HG03280 (cell line): ENCODE results near the gene NUP205.
"Not testable (repeated sequence)": the region's sequence is repeated elsewhere in the genome, so short reads cannot be mapped to it uniquely, and the experiment has no call there.

ENCODE experiments used
- ATAC-seq: cut with Tn5 transposase; IDR thresholded peaks from one replicate; pipeline ENCODE4 v1.9.1; 2021; ENCODE audit warnings: mild to moderate bottlenecking, moderate library complexity; ENCODE audit not compliant: unreplicated experiment

NUP205 gene

DNA sequence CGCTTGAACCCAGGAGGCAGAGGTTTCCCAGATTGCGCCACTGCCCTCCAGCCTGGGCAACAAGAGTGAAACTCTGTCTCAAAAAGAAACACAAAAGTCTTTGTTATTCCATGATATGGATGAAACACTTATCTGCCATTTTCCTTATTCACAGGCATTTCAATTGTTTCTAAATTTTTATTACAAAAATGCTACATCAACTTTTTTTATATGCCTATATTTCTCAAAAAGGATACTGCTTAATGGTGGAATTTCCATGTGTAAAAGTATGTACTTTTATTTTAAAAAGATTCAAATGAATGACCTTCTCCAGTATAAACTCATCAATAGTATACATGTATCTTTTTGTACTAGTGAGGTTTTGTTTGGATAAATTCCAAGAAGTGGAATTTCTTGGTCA is 62.7 kb downstream of the NUP205 start:
- no peak for ATAC-seq

DNA sequence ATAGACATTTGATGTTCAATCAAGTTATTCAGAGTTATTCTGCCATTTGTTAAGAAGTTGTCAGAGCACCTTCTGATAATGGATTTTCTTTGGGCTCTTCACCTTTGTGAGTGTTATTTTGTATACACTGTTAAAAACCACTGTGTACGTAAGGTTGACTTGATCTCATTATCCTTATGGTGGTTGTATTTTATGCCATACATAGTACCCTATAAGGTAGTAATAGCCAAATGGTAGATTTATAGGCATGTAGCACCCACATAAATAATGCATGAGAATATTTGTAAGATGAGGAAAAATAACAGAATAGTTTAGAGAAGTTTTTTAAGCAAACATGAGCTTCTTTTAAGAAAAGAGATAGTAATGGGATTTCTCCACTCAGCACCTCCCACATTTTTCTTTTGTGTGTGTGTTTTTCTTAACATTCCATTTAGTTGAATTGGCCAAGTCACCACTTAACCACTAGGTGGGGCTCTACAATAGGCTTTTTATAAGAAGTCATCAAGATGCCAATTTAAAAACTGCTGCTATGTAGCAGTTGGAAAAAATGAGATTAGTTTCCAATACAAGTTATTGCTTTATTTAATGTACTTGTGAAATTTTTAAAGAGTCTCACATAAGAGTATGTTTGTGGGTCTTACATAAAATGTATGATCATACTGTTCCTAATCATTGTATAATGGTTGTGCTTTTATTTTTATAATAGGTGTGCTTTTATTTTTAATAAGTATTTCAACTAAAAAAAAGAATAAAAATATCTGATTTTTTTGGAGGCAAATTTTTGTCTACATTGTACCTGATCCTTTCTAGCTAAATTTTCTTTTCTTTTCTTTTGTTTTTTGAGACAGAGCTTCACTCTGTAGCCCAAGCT is 63.5 kb downstream of the NUP205 start:
- ATAC-seq: no peak

DNA sequence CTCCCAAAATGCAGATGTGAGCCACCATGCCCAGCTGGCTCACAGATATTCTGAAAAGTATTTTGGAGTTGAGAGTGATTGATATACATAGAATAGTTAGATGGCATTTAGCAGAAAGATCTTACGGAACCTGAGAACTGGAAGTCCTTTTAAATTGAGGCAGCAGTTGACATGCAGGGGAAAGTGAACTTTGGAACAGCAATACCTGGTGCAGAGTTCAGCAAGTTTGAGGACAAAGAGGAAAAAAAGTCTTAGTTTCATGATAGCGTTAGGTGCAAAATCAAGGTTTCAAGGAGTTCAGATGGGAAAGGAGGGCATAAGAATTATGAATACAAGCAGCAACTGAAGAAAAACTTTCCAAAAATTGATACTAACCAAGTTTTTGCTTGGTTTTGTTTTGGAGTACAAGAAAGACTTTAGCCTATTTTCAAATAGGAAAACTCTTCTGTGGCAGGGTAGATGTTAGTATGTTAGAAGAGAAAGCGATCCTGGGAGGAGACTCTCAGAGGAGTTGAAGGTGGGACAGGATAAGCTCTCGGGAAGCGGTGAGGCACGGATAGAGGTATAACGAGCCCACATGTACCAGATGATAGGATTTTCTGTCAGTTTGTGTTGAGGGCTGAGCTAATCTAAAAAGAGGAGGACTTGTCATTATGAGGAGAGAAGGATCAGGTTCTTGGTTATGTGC is 76.6 kb downstream of the NUP205 start:
- ATAC-seq: no peak

DNA sequence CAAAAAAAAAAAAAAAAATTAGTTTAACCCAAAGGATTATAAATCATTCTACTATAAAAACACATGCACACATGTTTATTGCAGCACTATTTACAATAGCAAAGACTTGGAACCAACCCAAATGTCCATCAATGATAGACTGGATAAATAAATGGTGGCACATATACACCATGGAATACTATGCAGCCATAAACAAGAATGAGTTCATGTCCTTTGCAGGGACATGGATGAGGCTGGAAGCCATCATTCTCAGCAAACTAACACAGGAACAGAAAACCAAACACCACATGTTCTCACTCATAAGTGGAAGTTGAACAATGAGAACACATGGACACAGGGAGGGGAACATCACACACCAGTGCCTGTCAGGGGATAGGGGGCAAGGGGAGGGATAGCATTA is 82.0 kb downstream of the NUP205 start:
- ATAC-seq: not testable (repeated sequence)

DNA sequence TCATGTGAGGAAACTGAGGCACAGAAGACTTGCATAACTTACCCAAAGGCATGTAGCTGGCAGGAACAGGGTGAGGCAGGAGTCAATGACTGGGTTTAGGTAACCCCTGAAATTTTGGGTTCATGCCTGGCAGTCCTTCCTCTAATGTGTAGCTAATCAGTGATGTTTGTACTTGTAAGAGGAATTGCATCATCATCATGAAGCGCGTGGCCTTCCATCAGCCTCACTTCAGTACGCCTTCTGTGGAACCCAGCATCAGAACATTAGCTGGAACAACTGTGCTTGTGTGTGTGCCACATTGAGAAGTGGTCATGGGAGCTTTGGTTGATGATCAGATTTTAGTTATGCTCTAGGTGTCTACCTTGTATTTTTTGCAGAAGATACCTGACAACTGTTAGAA is 86.4 kb downstream of the NUP205 start:
- no peak for ATAC-seq

DNA sequence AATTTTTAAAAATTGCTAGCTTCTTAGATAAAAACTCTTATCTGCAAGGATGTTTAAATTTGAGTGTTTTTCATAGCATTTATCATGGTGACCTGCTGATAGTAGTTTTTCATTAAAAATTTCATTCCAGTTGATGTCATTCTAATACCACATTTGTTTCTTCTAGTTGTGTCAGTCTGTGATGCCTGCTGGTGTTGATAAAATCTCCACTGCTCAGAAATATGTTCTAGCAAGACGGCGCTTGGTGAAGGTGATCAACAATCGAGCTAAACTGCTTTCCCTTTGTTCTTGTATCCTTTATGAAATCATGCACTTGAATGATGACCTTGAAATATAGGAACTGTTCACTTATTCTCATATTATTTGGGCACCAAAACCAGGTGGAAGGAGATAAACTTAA is 87.0 kb downstream of the NUP205 start:
- ATAC-seq: no peak

DNA sequence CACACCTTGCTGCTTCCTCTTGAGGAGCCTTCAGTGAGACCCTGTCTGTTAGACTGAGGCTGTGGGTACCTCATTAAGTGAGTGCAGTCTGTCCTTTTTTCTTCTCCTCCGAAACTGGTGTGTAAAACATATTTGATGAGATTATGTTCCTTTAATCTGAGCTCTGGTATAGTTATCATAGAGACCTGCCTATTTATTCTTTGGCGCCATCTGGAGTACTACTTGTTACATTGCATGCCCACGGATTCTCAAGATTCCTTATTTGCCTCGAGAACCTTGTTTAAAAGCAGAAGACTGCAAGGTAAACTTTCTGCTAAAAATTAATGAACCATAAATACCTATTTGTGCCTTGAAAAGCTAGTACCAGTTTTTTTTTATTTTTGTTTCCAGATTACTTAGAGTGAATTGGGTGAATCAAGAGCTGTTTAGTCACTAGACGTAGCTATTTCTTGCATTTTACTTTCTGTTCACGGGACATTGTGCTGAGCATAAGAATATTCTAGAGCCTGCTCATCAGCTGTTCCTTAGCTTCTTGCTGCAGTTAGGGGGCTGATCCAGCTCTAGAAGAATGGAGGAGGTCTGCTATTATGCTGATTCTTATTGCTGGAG is 87.7 kb downstream of the NUP205 start:
- ATAC-seq: no peak

DNA sequence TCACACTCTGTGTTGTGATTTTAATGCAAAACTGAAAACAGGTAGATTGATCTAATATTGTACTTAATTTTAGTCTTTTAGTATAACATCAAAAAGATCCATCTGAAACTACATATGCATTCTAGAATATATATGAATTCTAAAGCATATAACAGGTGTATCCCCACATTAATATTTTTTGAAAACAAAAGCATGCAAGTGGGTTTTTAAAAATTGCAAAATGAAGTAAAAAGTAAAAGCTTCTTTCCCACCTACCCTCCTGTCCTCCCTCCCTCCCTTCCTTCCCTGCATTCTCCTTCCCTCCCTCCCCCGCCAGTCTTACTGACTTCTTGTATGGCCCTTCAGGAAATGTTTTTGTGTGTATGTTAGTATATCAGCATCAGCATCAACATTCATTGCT is 90.0 kb downstream of the NUP205 start:
- ATAC-seq: no peak

DNA sequence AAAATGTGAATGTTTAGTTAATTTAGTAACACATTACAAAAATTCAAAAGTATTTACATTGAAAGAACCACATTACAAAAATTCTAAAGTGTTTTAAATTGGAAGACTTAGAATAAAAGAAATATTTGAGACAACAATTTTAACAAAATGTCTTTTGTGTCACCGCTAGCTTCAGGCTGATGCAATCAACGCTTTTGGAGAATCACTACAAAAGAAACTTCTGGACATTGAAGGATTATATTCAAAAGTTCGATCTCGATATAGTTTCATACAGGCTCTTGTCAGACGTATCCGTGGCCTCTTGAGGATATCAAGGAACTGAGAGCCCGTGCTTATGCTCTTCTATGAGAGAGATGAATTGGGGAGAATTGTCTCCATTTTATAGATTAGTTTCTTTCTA is 90.5 kb downstream of the NUP205 start:
- no peak for ATAC-seq

DNA sequence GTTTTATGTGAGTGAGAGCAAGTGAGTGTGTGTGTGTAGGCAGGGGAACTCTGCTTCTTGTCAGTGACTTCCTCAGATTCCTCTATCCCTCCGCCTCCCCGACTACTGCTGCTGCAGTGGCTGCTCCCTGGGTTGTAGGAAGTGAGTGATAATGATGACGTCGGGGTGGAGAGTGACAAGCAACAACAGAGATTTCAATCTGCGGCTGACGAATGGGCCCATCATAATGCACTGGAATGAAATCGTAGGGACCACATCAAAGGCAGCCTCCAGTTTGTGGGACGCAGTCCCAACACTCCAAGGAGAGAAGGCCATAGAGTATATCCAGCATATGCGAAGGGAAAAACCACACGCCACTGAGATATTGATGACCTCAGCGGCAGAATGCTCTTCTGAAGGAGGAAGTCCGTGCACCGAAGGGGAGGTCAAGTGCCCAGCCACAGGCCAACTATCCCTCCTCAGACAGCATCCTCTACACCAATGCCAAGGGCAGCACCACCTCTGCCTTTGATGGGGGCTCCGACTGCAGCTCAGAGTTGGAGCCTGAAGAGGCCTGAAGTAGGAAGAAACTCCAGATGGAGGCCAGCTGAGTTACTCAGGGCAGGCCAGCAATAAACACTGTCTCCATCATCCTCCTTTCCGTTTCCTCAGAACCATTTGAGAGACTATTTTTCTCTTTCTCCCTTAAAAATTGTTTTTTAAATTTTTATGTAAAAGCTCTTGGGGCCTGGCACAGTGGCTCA is 93.3 kb downstream of the NUP205 start:
- ATAC-seq: no peak

DNA sequence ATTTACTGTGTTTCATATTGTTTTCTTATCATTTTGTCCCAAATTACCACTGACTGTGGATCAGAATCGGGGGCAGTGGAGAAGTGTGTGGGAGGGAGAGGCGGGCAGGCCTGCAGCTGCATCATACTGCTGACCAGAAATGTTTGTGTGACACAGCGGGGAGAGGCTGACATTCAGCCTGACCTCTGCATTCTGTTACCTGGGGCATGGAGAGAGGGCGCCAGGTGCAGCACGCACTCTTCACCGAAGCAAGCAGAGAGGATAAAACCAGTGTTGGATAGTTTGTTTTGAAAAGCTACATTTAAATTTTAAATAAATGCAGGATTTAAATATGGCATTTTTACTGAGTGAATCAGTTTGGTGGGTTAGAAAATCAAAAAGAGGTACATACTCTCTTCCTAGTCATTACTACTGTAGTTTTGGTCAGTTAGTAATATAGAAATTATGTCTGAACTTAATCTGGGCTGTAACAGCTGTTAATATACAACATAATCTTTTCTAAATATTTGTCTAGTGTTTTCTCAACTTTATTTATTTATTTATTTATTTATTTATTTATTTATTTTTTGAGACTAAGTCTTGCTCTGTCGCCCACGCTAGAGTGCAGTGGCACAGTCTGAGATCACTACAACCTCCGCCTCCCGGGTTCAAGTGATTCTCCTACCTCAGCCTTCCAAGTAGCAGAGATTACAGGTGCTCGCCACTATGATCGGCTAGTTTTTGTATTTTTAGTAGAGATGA is 95.8 kb downstream of the NUP205 start:
- ATAC-seq: no peak

DNA sequence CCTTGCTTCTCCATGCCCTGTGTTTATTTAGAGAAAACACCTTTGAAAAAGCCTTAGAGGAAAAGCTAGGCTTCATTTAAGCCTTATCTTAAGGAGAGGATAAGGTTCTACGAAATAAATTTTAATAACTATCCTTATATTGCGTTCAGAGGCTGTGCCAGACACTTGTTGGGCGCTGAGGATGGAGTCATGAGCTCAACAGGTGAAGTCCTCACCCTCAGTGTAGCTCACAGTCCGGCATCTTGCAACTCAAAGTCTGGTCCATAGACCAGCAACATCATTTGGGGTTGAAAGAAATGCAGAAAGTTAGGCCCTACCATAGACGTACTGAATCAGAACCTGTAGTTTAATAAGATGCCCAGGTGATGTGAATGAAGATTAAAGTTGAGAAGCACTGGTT is 100.8 kb downstream of the NUP205 start:
- ATAC-seq: no peak

DNA sequence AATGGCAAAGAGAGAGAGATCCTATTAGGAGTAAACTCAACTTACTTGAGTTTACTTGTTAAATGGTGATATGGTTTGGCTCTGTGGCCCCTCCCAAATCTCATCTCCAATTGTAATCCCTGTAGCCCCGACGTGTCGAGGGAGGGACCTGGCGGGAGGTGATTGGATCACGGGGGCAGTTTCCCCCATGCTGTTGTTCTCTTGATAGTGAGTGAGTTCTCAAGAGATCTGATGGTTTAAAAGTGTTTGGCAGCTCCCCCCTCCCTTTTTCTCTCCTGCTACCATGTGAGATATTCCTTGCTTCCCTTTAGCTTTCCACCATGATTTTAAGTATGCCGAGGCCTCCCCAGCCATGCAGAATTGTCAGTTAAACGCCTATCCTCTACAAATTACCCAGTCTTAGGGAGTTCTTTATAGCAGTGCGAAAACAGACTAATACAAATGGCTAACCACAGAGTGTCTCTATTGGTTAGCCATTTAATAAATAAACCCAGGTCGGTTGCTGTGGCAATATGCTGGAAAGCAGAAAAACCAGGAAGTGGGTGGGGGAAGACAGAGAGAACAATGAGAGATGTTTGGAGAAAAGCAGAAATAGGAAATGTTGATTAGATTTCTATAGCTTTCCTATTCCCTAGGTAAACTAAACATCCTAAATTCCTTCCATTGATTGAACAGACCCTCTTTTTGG is 101.6 kb downstream of the NUP205 start:
- ATAC-seq: no peak

DNA sequence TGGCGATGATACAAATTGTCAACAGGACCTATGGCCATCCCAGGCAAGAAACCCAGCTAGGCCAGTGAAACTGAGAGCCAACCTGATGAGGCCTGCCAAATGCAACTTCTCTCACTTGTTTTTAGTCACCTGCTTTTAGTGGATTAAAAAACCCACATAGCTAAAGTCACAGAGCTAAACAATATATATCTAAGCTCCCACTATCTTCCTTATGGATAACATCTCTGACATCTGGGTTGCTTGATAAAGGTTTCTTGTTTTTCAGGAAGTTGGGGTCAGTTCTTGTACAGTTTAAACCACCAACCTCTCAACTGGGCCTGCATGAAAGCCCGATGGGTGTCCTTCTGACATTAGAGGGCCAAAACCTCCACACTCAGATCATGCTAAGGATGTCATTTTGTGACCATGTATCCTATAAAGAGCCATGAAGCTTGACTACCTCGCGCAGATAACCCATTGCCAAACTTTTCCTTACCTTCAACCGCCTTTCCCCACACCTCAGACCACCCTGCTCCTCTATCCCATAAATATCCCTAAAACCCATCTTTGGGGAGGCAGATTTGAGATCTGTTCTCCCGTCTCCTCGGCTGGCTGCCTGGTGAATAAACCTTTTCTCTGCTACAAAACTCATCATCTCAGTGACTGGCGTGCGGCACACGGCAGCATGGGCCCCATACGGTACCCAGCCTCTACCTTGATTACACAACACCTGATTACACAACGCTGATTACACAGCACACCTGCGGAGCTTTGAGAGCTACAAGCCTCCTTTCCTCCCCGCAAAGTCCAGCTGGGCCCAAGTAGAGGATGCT is 103.8 kb downstream of the NUP205 start:
- peak; percentile 1 for ATAC-seq

DNA sequence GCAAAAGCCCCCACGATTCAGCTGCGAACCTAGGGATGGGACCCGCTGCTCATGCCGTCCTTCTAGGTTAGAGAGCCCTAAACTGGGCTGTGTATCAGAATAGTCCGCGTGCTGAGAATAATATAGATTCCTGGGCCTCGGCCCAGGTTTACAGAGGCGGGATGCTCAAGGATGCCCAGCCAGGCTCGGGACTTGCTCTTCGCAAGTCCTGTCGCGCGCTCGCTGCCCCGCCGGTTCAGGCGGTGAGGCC is 104.3 kb downstream of the NUP205 start:
- ATAC-seq: no peak

DNA sequence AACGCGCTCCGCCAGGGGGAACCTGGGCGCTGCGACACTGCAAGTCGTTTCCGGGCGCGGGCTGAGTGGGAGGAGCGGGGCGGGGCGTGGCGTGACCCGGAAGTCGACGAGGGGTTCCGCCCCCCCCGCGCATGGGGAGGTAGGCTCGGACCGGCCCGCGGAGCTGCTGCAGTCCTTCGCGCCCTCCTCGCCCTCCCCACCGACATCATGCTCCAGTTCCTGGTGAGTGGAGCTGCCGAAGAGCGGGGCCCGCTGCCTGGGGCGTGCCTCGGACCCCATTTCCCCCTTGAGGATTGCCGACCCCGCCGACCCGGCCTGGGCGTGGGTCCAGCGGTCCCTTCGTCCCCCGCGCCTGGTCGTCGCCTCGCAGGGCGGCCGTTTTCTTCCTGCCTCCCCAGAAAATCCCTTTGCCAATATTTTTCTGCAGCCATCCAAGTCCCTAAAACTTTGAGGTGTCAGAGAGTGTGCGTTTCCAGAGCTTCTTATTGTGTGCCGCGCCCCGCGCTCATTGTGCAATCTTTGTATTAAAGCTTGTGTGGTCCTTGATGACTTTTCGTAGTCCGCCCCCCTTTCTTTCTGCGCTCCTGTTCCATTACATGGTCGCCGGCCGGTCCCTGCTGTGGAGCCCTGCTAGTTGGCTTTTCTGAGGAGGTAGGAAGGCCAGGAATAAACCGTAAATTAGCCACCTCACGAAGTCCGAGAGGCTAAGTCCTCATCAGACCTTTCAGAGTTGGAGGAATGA is 104.8 kb downstream of the NUP205 start, which contains the start of gene STMP1:
TSS of gene STMP1 (plus strand) at position 142 of the 742 bp plus-strand sequence.
- ATAC-seq: peak; percentile 97

DNA sequence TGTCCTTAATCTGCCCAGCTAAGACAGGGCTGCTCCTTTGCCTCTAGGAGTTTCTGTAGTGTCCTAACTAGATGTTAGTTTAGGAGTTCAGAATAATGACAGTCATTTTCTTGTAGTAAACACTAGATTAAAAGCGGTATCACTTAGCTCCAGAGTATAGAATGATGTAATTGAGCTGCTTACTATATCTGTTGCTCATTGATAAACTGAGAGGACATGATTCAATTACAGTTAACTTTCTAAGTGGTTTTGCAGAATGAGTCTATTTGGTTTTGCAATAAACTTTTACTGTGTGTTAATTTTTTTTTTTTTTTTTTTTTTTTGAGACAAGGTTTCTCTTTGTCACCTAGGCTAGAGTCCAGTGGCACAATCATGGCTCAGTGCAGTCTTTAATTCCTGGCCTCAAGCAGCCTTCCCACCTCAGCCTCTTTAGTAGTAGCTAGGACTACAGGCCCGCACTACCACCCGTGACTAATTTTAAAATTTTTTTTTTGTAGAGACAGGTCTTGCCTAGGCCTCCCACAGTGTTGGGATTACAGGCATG is 106.4 kb downstream of the NUP205 start:
- ATAC-seq: no peak

DNA sequence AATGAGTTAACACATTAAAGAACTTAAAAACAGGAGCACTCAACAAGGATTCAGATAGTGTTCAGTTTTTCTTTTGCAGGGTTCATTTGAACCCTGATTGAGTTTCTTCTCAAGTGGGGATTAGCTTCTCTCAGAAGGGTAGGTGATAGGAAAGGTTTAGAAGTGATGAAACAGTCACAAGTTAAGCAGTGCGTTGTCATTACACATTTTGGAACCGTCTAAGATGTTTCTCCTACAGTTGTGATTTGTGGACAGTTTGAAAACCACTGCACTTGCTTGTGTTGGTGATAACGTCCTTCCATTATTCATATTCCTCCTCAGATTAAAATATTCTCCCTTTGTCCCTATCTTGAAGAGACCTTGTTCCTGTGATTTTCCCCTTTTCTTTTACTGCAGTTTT is 107.3 kb downstream of the NUP205 start:
- no peak for ATAC-seq
